ENCODE data around the gene PPP3CA.

PPP3CA gene

GRCh38 chr4:101288365-101289145 is 58.8 kb downstream of the PPP3CA start:
- peak; percentile 71 for DNase-seq (ENCODE audit: low spot score)

- no peak for DNase-seq (ENCODE audit: low spot score)
These were observed 60.0 kb downstream of the PPP3CA start for GRCh38 chr4:101287324-101287723.

GRCh38 chr4:101286663-101287062 is 60.7 kb downstream of the PPP3CA start:
- no peak for DNase-seq (ENCODE audit: low spot score)

- no peak for DNase-seq (ENCODE audit: low spot score)
These were observed 61.3 kb downstream of the PPP3CA start for GRCh38 chr4:101285985-101286384.

GRCh38 chr4:101284546-101284945 is 62.8 kb downstream of the PPP3CA start:
- DNase-seq (ENCODE audit: low spot score), result no peak

- no peak for DNase-seq (ENCODE audit: low spot score)
These were observed 63.9 kb downstream of the PPP3CA start for GRCh38 chr4:101283434-101283833.

- DNase-seq (ENCODE audit: low spot score), result no peak
These were observed 65.1 kb downstream of the PPP3CA start for GRCh38 chr4:101282076-101282844.

- DNase-seq (ENCODE audit: low spot score), result no peak
These were observed 66.3 kb downstream of the PPP3CA start for GRCh38 chr4:101280866-101281600.

GRCh38 chr4:101279377-101279871 is 67.9 kb downstream of the PPP3CA start:
- peak; percentile 63 for DNase-seq (ENCODE audit: low spot score)

GRCh38 chr4:101277671-101278070 is 69.7 kb downstream of the PPP3CA start:
- DNase-seq (ENCODE audit: low spot score), result no peak

- DNase-seq (ENCODE audit: low spot score), result no peak
These were observed 70.7 kb downstream of the PPP3CA start for GRCh38 chr4:101276661-101277060.

- DNase-seq (ENCODE audit: low spot score), result no peak
These were observed 72.2 kb downstream of the PPP3CA start for GRCh38 chr4:101274888-101275752.

GRCh38 chr4:101271516-101271915 is 75.8 kb downstream of the PPP3CA start:
- DNase-seq (ENCODE audit: low spot score), result no peak

- DNase-seq (ENCODE audit: low spot score), result no peak
These were observed 77.6 kb downstream of the PPP3CA start for GRCh38 chr4:101269682-101270081.

GRCh38 chr4:101265816-101266172 is 81.5 kb downstream of the PPP3CA start:
- DNase-seq (ENCODE audit: low spot score), result no peak

- DNase-seq (ENCODE audit: low spot score), result no peak
These were observed 82.1 kb downstream of the PPP3CA start for GRCh38 chr4:101264993-101265815.

GRCh38 chr4:101264512-101264911 is 82.8 kb downstream of the PPP3CA start:
- no peak for DNase-seq (ENCODE audit: low spot score)

GRCh38 chr4:101262683-101263082 is 84.6 kb downstream of the PPP3CA start:
- no peak for DNase-seq (ENCODE audit: low spot score)

- DNase-seq (ENCODE audit: low spot score), result no peak
These were observed 87.5 kb downstream of the PPP3CA start for GRCh38 chr4:101259876-101260275.

- DNase-seq (ENCODE audit: low spot score), result no peak
These were observed 88.4 kb downstream of the PPP3CA start for GRCh38 chr4:101258883-101259282.

GRCh38 chr4:101256222-101256621 is 91.1 kb downstream of the PPP3CA start:
- DNase-seq (ENCODE audit: low spot score), result no peak

All from pons (tissue), 1 donor.